Left ventricle myocardium inferior (tissue), 1 donor: ENCODE measurements around the gene TRAPPC11. TPM values are rescaled to one million over a fixed set of nuclear protein-coding genes. Genes with fewer than 3 reads are reported as not detected.

Experiments
- DNase-seq: peaks from one replicate; pipeline ENCODE4 v3.0.0-alpha.2; 2020
- H3K27ac ChIP-seq: fragments of 200-600 bp; replicated peaks from 2 replicates; pipeline ENCODE4 v1.8.0; 2021
- H3K27me3 ChIP-seq: fragments of 200-600 bp; 2 replicates; pipeline ENCODE4 v1.8.0; 2021; ENCODE audit warnings: low read depth
- H3K36me3 ChIP-seq: fragments of 200-600 bp; 2 replicates; pipeline ENCODE4 v1.8.0; 2021
- H3K4me1 ChIP-seq: fragments of 200-600 bp; 2 replicates; pipeline ENCODE4 v1.8.0; 2021
- H3K4me3 ChIP-seq: fragments of 200-600 bp; 2 replicates; pipeline ENCODE4 v1.8.0; 2021; ENCODE audit warnings: mild to moderate bottlenecking, moderate library complexity
- H3K9me3 ChIP-seq: fragments of 200-600 bp; replicated peaks from 2 replicates; pipeline ENCODE4 v1.8.0; 2021
- CTCF ChIP-seq: fragments of 200-600 bp; IDR thresholded peaks from 2 replicates; pipeline ENCODE4 v1.8.0; 2021; ENCODE audit warnings: antibody characterized with exemption, mild to moderate bottlenecking, borderline replicate concordance
- intact Hi-C: fragments of 100-400 bp; cut with micrococcal nuclease; formaldehyde crosslinking; loops from one replicate; pipeline ENCODE4 v1.11.0; 2022
- long read RNA-seq: library from polyadenylated mRNA; unstranded; transcript quantifications from one replicate; pipeline ENCODE4 v2.0.0, GENCODE V29; 2021
- total RNA-seq: library from RNA; stranded (reverse); fragmentation: NEBNext Ultra II Directional; extraction: Animal tissue kit (Norgen Biotek cat#: 25700); gene quantifications from one replicate; pipeline ENCODE4 v1.2.1, GENCODE V29; 2021
- donor health status: DM: no; HTN: yes; CAD: no; lungs with severe emphysema.

TRAPPC11 gene
- 20.5 TPM for total RNA-seq
- long read RNA-seq, full-length matches to known transcripts: 21 of 34 reads
- long read RNA-seq, partial matches to known transcripts: 6 of 34 reads
- long read RNA-seq, other reads (novel, unspliced or antisense): 7 of 34 reads

- peaks cover 36% of the 10 kb centered on the region for H3K4me1 ChIP-seq
- intact Hi-C loops: no loop called here
- TF ChIP-seq CTCF: peak; percentile 50
Observed at GRCh38 chr4:183659029-183659871, at the start of gene TRAPPC11, which contains the start of gene RWDD4. Gene TRAPPC11, plus strand, starts transcription at chr4:183659293. Its CDS starts 4,575 bp downstream, at chr4:183663868. Gene RWDD4, minus strand, starts transcription at chr4:183659185. Its CDS starts 233 bp downstream, at chr4:183658952.

GRCh38 chr4:183610033-183610432 lies 49.1 kb upstream of the TRAPPC11 start:
- no peak for TF ChIP-seq CTCF
- DNase-seq: no peak
- intact Hi-C loops: no loop called here
- no peaks in the 10 kb centered on the region for H3K9me3 ChIP-seq
- no peak overlapping the region for H3K4me3 ChIP-seq
- peaks cover 29% of the 10 kb centered on the region for H3K27me3 ChIP-seq
- H3K27ac ChIP-seq: no peak overlapping the region
- H3K36me3 ChIP-seq: no peaks in the 10 kb centered on the region
- H3K4me1 ChIP-seq: no peaks in the 10 kb centered on the region

More at GRCh38 chr4:183659029-183659871, at the start of gene TRAPPC11, which contains the start of gene RWDD4:
- Histone ChIP-seq H3K36me3 (peaks cover 13% of the 10 kb centered on the region), H3K9me3 (no peaks in the 10 kb centered on the region), H3K27ac (peak within 1 kb of the TSS; percentile 95), H3K4me3 (peak within 1 kb of the TSS; percentile 94), H3K27me3 (no peaks in the 10 kb centered on the region)
- peak; percentile 99 for DNase-seq

- no peak for TF ChIP-seq CTCF
- H3K4me3 ChIP-seq: no peak overlapping the region
- DNase-seq: no peak
- no peaks in the 10 kb centered on the region for H3K4me1 ChIP-seq
- H3K36me3 ChIP-seq: no peaks in the 10 kb centered on the region
- peaks cover 29% of the 10 kb centered on the region for H3K27me3 ChIP-seq
- no peaks in the 10 kb centered on the region for H3K9me3 ChIP-seq
- no peak overlapping the region for H3K27ac ChIP-seq
- intact Hi-C loops: no loop called here
Observed at GRCh38 chr4:183610613-183611012, 48.5 kb upstream of the TRAPPC11 start.

GRCh38 chr4:183611210-183611830 lies 47.8 kb upstream of the TRAPPC11 start:
- no peak overlapping the region for H3K27ac ChIP-seq
- TF ChIP-seq CTCF: no peak
- H3K4me3 ChIP-seq: no peak overlapping the region
- H3K36me3 ChIP-seq: no peaks in the 10 kb centered on the region
- no peaks in the 10 kb centered on the region for H3K9me3 ChIP-seq
- H3K4me1 ChIP-seq: no peaks in the 10 kb centered on the region
- no peak for DNase-seq
- peaks cover 32% of the 10 kb centered on the region for H3K27me3 ChIP-seq
- intact Hi-C loops: no loop called here

GRCh38 chr4:183612329-183613250 lies 46.5 kb upstream of the TRAPPC11 start:
- H3K9me3 ChIP-seq: no peaks in the 10 kb centered on the region
- TF ChIP-seq CTCF: no peak
- no peak overlapping the region for H3K4me3 ChIP-seq
- no peak for DNase-seq
- H3K4me1 ChIP-seq: no peaks in the 10 kb centered on the region
- intact Hi-C loops: no loop called here
- H3K27ac ChIP-seq: no peak overlapping the region
- H3K27me3 ChIP-seq: peaks cover 23% of the 10 kb centered on the region
- no peaks in the 10 kb centered on the region for H3K36me3 ChIP-seq
